RPMI7951 (cell line): ENCODE data around the gene SSRP1. TPM values are rescaled to one million over a fixed set of nuclear protein-coding genes. Genes with fewer than 3 reads are reported as not detected.
A peak's percentile ranks its signal among the peaks of the same experiment; 100 is the strongest.

Source experiments
- DNase-seq: peaks from one replicate; pipeline ENCODE4 v3.0.0-alpha.2; 2012; ENCODE audit warnings: low read depth
- total RNA-seq: library from RNA; depleted of rRNA; stranded (reverse); fragments of >200 nt; shearing (Covaris generic); gene quantifications from 2 replicates; pipeline ENCODE4 v1.2.3, GENCODE V29; 2014

SSRP1 gene
- total RNA-seq, 1 experiment from 2014 or later, result 105 TPM

DNA sequence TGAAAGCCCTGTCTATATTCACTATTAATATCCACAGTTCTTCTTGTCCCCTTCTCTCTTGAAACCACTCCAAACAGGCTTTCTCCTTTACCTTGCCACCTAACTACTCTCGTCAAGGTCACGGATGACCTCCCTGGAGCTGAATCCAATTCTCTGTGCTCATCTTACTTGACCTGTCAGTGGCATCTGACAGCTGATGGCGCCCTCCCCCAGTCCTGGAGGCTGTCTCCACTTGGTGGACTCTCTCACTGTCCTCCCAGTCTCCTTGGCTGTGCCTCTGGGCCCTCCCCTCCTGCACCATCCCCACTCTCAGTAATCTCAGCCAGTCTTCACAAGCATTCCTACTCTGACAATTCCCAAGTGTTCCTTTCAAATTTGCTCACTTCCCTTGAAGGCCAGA, 19.7 kb downstream of the SSRP1 start:
- no peak for DNase-seq

GRCh38 chr11:57315491-57315890, 20.2 kb downstream of the SSRP1 start:
- no peak for DNase-seq

DNA sequence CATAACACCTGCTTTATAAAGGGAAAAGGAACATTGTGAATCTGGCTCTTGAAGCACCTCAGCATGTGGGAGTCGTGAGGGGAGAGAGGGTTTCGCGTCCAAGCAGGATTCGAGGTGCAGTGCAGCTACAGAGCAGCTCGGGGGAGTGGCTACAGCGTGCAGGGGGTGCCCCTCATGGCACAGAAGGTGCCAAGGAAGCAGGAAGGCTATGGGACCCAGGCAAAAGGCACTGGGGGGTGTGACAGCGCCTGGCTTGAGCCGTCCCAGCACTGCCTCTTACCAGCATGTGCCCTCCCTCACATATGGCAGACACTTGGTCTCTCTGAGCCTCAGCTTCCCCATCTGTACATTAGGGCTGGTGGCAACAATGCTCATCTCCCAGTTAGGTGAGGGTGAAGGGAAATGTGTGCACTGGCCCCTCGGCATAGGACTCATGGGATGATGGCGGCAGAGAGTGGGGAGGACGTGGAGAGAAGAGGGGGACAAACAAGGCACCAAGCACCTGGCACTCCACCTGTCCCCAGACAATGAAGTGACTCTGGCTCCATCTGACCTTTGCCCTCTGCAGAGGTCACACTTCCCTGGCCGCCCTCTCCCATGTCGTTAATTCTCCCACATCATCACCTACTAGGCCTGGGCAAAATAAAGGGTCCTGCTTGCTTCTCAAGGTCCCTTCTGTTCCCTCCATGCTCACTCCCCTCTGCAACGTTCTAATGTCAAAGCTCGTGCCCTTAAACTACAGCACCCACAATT, 21.3 kb downstream of the SSRP1 start:
- no peak for DNase-seq

DNA sequence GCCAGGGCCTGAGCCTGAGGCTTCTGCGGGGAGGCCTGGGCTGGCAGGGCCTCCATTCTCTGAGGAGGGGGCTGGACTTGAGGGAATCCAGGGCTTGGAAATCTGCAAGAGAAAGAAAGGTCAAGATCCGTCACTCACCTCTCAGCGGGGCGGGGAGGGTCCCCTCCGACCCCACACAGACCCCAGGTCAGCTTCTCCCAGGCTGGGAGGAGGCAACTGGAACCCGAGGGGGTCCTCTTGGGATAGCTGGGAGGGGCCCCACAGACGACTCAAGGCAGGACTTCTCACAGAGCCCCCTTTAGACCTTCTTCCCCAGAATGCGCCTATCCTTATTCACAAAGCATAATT, 21.9 kb downstream of the SSRP1 start:
- no peak for DNase-seq

- DNase-seq, result no peak
Measured at GRCh38 chr11:57313071-57313787, 22.5 kb downstream of the SSRP1 start.

DNA sequence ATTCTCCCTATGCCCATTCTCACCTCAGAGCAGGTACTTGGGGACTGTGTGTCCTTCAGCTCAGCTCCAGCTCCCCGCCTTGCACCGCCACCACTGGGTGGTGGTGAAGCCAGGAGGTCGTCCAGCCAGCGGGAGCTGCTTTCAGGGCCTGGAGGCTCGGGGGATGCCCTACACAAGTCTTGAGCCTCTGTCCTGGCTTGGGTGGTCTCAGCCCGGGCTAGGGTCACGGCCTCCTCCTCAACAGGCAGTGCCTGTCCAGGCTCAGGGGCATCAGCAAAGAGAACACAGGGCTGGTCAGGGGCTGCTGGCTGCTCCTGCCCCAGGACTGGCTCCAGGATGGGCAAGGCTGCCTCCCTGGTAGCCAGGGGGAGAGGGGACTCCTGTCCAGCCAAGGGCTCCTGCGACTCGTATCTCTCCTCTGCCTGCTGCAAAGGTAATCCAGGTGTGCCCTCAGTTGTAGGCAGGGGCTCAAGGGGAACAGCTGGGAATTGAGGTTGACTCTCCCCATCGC, 23.1 kb downstream of the SSRP1 start:
- no peak for DNase-seq

DNA sequence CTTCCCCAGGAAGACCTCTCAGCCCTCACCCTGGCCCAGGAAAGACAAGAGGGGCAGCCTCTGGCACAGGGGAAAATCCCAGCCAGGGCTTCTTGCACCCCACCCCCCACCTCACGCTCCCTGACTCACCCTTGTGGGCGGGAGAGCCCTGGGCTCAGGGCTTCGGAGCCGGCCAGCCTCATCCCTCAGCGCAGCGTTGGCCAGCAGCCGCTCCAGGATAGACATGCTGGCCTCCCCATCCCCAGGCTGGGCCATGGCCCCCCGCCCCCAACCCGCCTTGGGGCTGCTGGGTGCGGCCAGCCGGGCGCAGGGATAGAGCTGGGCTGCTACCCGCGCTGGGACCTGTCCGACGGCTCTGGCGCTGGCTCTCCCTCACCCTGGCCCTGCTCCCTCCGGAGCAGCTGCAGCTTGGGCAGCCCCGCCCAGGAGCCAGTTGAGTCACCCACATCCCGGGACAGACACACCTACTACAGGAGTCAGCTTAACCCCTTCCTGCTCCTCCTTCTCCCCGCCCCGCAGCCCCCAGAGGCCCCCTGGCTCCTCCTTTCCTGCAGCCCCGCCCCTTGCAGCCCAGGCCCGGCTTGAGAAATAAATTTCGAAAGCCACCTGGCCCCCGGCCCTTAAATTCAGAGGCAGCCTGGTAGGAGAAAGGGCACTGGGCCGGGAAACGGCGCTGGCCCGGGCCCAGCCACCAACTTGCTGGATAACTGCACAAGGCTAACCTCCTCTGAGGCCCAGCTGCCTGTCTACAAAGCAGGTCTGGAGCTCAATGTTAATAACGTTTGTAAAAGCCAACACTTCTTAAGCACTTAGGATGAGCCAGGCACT, 24.4 kb downstream of the SSRP1 start:
- DNase-seq, result peak; percentile 95

DNA sequence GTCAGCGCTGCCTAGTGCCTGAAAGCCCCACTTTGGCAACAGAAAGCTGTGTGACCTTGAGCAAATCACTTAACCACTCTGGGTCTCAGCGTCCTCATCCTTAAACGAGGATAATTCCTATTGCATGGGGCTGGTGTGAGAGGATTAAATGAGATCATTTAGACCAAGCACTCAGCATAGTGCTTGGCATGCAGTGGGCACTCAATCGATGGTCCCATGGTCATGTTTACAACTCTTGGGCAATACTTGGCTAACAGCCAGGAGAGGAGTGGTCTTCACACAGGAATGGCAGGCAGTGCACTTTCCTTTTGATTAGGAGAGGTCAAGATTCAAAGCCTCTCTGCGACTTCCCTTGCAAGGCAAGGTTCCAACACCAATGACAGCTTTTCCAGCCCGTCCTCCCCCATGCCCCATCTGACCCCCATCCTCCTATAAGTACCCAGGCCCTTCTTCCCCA, 25.0 kb downstream of the SSRP1 start:
- DNase-seq, result no peak

DNA sequence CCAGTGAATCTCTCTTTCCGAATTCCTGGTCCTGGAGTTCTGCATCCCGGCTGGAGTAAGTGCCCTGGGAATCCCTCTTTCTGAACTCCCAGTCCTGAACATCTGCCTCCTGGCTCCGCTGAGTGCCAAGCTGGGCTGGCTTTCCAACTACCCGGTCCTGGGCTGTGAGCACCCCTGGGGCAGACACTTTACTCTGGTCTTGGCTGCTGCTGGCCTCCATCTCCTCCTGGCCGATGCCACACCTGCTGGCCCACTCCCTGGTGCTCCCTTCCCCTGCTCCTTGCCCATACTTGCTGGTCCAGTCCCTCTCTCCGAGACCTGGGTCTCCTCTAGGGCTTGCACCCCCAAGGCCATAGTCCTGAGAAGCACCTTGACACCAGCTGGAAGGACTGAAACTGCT, 25.6 kb downstream of the SSRP1 start:
- no peak for DNase-seq

DNA sequence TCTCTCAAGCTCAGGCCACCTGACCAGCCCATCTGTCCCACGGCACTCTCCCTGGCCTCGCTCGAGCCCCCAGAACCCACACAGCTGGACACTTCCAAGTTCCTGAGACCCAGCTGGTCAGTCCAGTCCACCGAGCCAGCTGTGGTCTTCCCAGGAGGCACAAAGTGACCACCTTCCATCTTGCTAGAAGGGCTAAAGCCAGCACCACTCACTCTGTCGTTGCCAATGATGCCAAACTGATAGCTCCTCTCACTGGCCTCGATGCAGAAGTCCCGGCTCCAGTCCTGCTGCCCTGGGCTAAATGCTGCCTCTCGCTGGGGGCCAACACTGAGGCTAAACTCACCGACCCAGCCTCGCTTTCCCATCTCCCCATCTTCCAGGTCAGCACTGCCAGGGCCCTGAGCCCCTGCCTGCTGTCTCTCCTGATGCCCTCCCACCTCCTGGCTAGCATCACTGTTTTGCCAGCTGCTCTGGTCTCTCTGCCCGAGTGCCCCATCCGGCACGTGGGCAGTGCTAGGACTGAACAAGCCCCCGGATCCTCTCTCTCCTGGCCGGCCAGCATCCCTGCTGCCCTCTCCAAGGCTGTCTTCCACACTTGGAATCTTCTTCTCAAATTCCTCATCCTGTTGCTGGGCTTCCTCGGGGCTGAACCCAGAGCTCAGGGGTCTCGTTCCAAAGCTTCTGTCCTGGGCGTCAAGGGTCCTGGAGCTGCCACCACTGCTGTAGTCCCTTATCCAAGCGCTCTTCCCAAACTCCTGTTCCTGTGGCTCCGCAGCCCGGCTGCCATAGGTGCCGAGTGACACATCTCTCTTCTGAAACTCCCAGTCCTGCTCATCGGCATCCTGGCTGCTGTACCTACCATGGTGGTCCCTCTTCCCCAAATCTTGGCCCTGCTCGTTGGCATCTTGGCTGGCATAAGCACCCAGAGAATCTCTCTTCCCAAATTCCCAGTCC, 26.3 kb downstream of the SSRP1 start:
- no peak for DNase-seq

GRCh38 chr11:57308426-57309060, 27.1 kb downstream of the SSRP1 start:
- no peak for DNase-seq

GRCh38 chr11:57307666-57308270, 27.9 kb downstream of the SSRP1 start:
- no peak for DNase-seq

DNA sequence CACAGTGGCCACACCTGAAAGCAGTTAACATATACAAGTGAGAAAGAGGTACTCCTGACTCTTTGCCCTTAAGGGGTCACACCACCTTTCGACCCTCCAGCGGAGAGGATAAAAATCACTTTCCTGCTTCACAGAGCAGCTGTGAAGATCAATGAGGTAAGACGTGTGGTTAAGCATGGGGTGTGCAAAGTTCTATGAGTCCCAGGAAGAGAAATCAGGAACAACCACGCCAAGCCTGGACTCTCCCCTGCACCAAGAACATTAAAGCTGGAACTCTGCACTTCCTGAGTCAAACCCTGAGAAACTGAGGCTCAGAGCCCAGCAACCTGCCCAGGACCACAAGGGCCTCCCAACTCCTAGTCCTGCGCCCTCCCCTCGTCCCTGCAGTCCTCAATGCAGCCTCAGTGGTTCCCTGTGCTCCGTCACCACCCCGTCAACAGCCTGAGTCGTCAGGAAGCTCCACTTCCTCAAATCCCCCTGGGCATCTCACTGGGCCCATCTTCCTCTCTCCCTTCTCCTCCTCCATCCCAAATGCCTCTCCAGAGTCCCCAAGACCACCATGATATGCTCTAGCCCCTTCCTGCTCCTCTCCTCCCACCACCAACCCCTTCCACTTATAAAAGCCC, 28.6 kb downstream of the SSRP1 start:
- DNase-seq, result no peak

DNA sequence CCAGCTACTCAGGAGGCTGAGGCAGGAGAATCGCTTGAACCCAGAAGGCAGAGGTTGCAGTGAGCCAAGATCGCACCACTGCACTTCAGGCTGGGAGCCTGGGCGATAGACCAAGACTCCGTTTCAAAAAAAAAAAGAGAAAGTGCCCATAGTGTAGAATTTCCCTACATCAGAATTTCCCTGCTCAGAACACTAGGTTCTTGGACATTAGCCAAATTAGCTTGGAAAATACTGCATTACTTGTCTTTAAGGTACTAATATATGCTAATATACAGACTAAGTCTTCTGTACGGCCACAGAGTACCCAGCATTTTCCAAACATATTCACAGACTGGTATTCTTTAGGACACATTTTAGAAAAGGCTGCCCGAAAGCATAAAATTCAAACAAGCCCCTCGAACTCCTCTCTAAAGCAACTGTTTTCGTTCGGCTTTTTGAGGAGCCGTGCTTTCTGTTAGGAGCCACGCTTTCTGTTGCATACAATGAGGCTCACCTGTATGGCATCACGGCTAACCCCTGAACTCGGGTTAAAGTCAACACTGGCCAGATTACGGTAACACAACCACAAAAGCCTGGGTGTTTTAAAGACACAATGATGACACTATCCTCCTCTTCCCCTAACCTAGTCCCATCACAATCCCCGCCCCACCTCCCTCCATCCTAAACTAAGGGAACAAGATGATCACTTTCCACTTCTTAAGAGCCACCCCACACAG, 29.4 kb downstream of the SSRP1 start:
- DNase-seq, result no peak

DNA sequence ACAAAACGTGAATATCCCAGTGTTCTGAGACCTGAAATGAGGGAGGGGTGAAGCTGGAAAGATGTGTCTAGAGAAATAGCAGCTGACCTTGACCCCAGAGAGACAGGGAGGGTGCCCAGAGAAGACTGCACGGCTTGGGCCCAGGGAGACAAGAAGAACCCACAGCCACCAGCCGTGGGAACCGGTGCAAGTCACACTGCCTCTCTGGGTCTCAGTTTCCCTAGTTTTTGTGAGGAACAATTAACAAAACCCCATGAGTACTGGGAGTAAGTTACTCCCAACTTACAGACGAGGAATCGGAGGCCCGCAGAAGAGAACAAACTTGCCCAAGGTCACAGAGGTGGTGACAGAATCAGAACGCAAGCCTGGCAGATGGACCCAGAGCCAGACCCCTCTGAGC, 30.2 kb downstream of the SSRP1 start:
- no peak for DNase-seq

DNA sequence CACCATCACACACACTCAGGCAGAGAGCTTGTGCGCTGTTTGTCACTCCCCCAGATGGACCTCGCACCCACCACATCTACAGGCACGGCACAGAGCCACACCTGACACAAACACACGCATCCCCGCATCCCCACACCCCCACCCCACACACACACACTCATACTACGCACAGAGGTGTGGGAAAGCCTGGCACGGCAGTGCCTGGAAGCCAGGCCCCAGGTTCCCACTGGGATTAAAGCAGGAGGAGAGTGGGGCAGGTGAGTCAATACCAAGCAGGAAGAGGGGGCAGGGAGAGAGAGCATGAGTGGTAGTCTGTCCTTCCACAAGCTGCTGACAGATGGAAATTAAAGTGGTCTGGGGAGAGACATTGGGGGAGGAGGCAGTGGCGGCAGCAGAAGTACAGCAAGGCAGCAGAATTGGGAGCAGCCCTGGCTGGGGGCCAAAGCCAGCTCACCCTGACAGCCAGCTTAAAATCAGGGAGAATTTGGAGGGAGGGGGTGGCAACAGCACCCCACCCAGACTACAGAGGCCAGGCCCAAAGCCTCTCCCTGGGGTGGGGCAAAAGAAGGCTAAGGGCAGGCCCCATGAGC, 31.6 kb downstream of the SSRP1 start:
- DNase-seq, result no peak

GRCh38 chr11:57303280-57303989, 32.3 kb downstream of the SSRP1 start:
- no peak for DNase-seq

- DNase-seq, result no peak
Measured at GRCh38 chr11:57302489-57302888, 33.2 kb downstream of the SSRP1 start.
